C4-2B (cell line): ENCODE measurements around the gene DENND2D.

Experiments
- CTCF ChIP-seq: fragments of 450-650 bp; conservative IDR thresholded peaks from 2 replicates; pipeline ENCODE4 v1.5.1; 2017; ENCODE audit warnings: mild to moderate bottlenecking
- ZFX ChIP-seq: fragments of 450-650 bp; IDR thresholded peaks from 2 replicates; pipeline ENCODE4 v1.6.1; 2017

DNA sequence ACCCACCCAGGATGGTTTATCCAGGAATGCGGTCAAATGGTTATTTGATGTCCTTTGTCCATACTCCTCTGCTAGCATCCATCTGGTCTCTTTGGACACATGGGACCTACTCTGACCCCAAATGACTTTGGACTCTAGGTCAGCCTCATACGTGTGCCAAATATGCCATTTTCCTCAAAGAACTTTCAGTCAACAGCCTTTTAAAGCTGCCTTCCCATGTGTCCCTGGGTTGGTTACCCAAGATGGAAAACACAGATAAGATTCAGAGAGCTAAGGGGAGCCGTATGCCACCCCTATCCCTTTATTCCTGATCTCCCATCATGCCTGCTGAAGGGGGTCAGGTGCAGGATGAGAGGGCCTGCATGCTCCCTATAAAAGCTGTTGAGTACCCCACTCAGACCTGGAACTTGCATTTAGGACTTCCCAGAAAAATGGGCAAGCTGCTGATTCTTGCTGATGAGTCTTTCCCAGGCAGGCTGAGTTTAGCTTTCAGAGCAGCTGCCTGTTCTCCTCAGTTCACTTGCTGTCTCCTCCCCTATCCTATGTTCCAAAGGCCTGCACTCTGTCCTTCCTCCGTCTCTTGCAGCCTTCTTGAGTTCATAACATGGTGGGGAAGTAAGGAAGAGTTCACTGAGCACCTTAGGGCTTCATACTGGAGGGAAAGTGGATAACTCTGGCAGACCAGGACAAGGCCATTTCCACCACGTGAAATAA, 46.8 kb upstream of the DENND2D start:
- TF ChIP-seq CTCF (no peak), ZFX (no peak)
